ENCODE data around the gene CTNNBIP1. TPM values are rescaled to one million over a fixed set of nuclear protein-coding genes. Genes with fewer than 3 reads are reported as not detected.

CTNNBIP1 gene
- total and polyA plus RNA-seq, 8 donors, result 9.4 to 27.3 (median 19.1) TPM

GRCh38 chr1:9907441-9907840 is 2.6 kb downstream of the CTNNBIP1 start:
- no peak overlapping the region for H3K27ac ChIP-seq
- no peaks in the 10 kb centered on the region for H3K27me3 ChIP-seq
- peaks cover 4 to 17% (median 4%) of the 10 kb centered on the region in 3 donors for H3K4me1 ChIP-seq
- no peak for FAIRE-seq
- no peaks in the 10 kb centered on the region for H3K9me3 ChIP-seq
- DNase-seq, result no peak
- no peaks in the 10 kb centered on the region for H3K36me3 ChIP-seq
- intact Hi-C loops (cut with DNase I), result no loop called here
- no peak overlapping the region for H3K4me3 ChIP-seq
- TF ChIP-seq, protein P1, sequence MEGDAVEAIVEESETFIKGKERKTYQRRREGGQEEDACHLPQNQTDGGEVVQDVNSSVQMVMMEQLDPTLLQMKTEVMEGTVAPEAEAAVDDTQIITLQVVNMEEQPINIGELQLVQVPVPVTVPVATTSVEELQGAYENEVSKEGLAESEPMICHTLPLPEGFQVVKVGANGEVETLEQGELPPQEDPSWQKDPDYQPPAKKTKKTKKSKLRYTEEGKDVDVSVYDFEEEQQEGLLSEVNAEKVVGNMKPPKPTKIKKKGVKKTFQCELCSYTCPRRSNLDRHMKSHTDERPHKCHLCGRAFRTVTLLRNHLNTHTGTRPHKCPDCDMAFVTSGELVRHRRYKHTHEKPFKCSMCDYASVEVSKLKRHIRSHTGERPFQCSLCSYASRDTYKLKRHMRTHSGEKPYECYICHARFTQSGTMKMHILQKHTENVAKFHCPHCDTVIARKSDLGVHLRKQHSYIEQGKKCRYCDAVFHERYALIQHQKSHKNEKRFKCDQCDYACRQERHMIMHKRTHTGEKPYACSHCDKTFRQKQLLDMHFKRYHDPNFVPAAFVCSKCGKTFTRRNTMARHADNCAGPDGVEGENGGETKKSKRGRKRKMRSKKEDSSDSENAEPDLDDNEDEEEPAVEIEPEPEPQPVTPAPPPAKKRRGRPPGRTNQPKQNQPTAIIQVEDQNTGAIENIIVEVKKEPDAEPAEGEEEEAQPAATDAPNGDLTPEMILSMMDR (IDR thresholded peaks at IDR 0.05), result no peak
- 72 to 79% methylated on average over 5 of the region's 5 CpGs for WGBS, 2 donors
- ATAC-seq, result no peak

DNA sequence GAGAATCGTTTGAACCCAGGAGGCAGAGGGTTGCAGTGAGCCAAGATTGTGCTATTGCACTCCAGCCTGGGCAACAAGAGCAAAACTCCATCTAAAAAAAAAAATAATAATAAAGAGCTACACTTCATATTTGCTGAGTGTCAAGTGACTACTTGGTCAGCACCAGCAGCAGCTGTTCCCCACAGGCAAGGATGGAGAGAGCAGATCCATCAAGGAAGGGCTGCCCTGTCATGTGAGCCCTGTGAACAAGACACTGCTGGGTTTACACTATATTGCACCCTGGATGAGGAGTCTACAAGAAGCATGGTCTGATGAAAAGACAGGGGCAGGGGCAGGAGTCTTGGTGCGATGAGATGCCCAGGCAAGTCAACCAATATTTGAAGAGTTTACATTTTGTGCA is 3.6 kb downstream of the CTNNBIP1 start:
- TF ChIP-seq, protein P1 (IDR thresholded peaks at IDR 0.05), result no peak
- FAIRE-seq, result no peak
- 92 to 100% methylated on average over 2 of the region's 2 CpGs for WGBS, 2 donors

DNA sequence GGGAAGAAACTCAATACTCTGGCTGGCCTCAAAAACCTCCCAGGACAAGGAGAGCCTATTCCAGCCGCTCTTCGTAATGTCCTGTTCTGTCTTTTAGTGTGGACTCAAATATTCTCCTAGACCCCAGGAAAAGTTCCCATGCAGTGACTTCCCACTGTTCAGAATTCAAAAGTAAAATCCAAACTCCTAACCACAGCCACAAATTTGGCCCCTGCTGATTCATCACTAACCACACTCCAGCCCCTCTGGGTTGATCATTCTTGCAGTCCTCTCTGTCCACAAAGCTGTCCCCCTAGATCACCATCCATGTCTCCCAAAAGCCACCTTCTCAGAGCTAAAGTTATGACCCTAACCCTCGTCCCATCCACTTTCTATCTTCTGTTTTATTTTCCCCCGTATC is 5.1 kb downstream of the CTNNBIP1 start:
- 88 to 93% methylated on average over 4 of the region's 4 CpGs for WGBS, 2 donors
- ATAC-seq (no peak), FAIRE-seq (no peak), DNase-seq (no peak)
- Histone ChIP-seq H3K27ac (no peak overlapping the region), H3K9me3 (no peaks in the 10 kb centered on the region), H3K4me1 (peaks cover 11 to 32% (median 20%) of the 10 kb centered on the region in 3 donors), H3K36me3 (no peaks in the 10 kb centered on the region), H3K27me3 (no peaks in the 10 kb centered on the region), H3K4me3 (no peak overlapping the region)
- intact Hi-C loops (cut with DNase I), result no loop called here
- TF ChIP-seq, protein P1 (IDR thresholded peaks at IDR 0.05), result no peak

More for the DNA sequence above, 3.6 kb downstream of the CTNNBIP1 start:
- H3K4me1 ChIP-seq, result peaks cover 7 to 25% (median 12%) of the 10 kb centered on the region in 3 donors
- no peak for ATAC-seq
- no peaks in the 10 kb centered on the region for H3K9me3 ChIP-seq
- DNase-seq, result no peak
- no peak overlapping the region for H3K4me3 ChIP-seq
- H3K36me3 ChIP-seq, result no peaks in the 10 kb centered on the region
- H3K27ac ChIP-seq, result no peak overlapping the region
- intact Hi-C loops (cut with DNase I), result no loop called here
- no peaks in the 10 kb centered on the region for H3K27me3 ChIP-seq

DNA sequence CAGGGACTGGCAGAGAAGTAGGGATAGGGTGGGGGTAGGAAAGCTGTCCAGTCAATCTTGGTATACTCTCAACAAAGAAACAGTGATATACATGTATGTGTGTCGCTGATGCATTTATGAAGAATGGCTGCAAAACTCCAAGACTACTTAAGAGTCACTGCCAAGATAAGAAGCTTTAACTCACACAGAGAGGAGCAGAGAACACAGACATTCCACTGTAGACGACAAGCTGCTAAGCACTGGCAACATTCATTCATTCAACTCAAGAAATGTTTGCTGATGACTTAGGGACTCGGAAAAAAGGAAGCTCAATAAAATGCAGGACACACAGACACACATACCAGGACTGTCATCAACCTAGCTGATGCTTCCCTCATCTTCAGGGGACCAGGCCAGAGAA is 5.5 kb downstream of the CTNNBIP1 start:
- peaks cover 11 to 34% (median 23%) of the 10 kb centered on the region in 3 donors for H3K4me1 ChIP-seq
- no peak overlapping the region for H3K27ac ChIP-seq
- DNase-seq (no peak), FAIRE-seq (no peak), ATAC-seq (no peak)
- no peaks in the 10 kb centered on the region for H3K9me3 ChIP-seq
- 82 to 89% methylated on average over 3 of the region's 3 CpGs for WGBS, 2 donors
- no peak overlapping the region for H3K4me3 ChIP-seq
- intact Hi-C loops (cut with DNase I), result no loop called here
- H3K27me3 ChIP-seq, result no peaks in the 10 kb centered on the region
- no peaks in the 10 kb centered on the region for H3K36me3 ChIP-seq
- TF ChIP-seq, protein P1 (IDR thresholded peaks at IDR 0.05), result no peak

- peak in 1 of 6 donors; percentile 5 for DNase-seq
- Histone ChIP-seq H3K4me1 (peaks cover 11 to 31% (median 23%) of the 10 kb centered on the region in 3 donors), H3K27ac (no peak overlapping the region), H3K27me3 (no peaks in the 10 kb centered on the region), H3K4me3 (no peak overlapping the region), H3K36me3 (no peaks in the 10 kb centered on the region), H3K9me3 (no peaks in the 10 kb centered on the region)
- no peak for ATAC-seq
- TF ChIP-seq, protein P1 (IDR thresholded peaks at IDR 0.05), result no peak
- FAIRE-seq, result no peak
- WGBS, 2 donors, result 88 to 90% methylated on average over 9 of the region's 9 CpGs
- intact Hi-C loops (cut with DNase I), result no loop called here
These were observed 6.1 kb downstream of the CTNNBIP1 start for GRCh38 chr1:9903801-9904527.
